ENCODE data around the gene HOXA3. TPM values are rescaled to one million over a fixed set of nuclear protein-coding genes. Genes with fewer than 3 reads are reported as not detected.

The HOXA3 gene
- polyA plus RNA-seq, 1 donor: 19.1 TPM

- H3K9me3 ChIP-seq (ENCODE audit: control insufficient read depth, low read depth, low read length): no peaks in the 10 kb centered on the region
- peak overlapping the region; percentile 76 for H3K27ac ChIP-seq (ENCODE audit: low read length)
- no peaks in the 10 kb centered on the region for H3K36me3 ChIP-seq (ENCODE audit: control insufficient read depth, insufficient read depth, low read length)
- DNase-seq: peak in 1 of 2 donors; percentile 75
- H3K27me3 ChIP-seq (ENCODE audit: control insufficient read depth, insufficient read depth, low read length): no peaks in the 10 kb centered on the region
- peak overlapping the region; percentile 61 for H3K4me3 ChIP-seq (ENCODE audit: low read length)
- peaks cover 42% of the 10 kb centered on the region for H3K4me1 ChIP-seq (ENCODE audit: control insufficient read depth, insufficient read depth, low read length)
- WGBS (ENCODE audit: insufficient coverage, low lambda C conversion rate): 0% methylated on average over 1 of the region's 72 CpGs
Observed at GRCh38 chr7:27129729-27130539, 22.4 kb downstream of the HOXA3 start.

- H3K27ac ChIP-seq (ENCODE audit: low read length): peak overlapping the region; percentile 76
- DNase-seq: no peak
- no peaks in the 10 kb centered on the region for H3K9me3 ChIP-seq (ENCODE audit: control insufficient read depth, low read depth, low read length)
- H3K27me3 ChIP-seq (ENCODE audit: control insufficient read depth, insufficient read depth, low read length): no peaks in the 10 kb centered on the region
- peaks cover 2% of the 10 kb centered on the region for H3K36me3 ChIP-seq (ENCODE audit: control insufficient read depth, insufficient read depth, low read length)
- 24% methylated on average over 3 of the region's 28 CpGs for WGBS (ENCODE audit: insufficient coverage, low lambda C conversion rate)
- peaks cover 44% of the 10 kb centered on the region for H3K4me1 ChIP-seq (ENCODE audit: control insufficient read depth, insufficient read depth, low read length)
- H3K4me3 ChIP-seq (ENCODE audit: low read length): peak overlapping the region; percentile 61
Observed at GRCh38 chr7:27128776-27129728, 23.3 kb downstream of the HOXA3 start.

GRCh38 chr7:27128034-27128433 lies 24.3 kb downstream of the HOXA3 start:
- Histone ChIP-seq H3K27me3 (ENCODE audit: control insufficient read depth, insufficient read depth, low read length) (no peaks in the 10 kb centered on the region), H3K9me3 (ENCODE audit: control insufficient read depth, low read depth, low read length) (no peaks in the 10 kb centered on the region), H3K4me1 (ENCODE audit: control insufficient read depth, insufficient read depth, low read length) (peaks cover 44% of the 10 kb centered on the region), H3K27ac (ENCODE audit: low read length) (peak overlapping the region; percentile 76), H3K4me3 (ENCODE audit: low read length) (no peak overlapping the region), H3K36me3 (ENCODE audit: control insufficient read depth, insufficient read depth, low read length) (peaks cover 2% of the 10 kb centered on the region)
- no CpG with 5 or more reads among the region's 2 CpGs for WGBS (ENCODE audit: insufficient coverage, low lambda C conversion rate)
- DNase-seq: no peak

GRCh38 chr7:27126596-27127327 lies 25.6 kb downstream of the HOXA3 start:
- Histone ChIP-seq H3K36me3 (ENCODE audit: control insufficient read depth, insufficient read depth, low read length) (peaks cover 2% of the 10 kb centered on the region), H3K9me3 (ENCODE audit: control insufficient read depth, low read depth, low read length) (no peaks in the 10 kb centered on the region), H3K4me1 (ENCODE audit: control insufficient read depth, insufficient read depth, low read length) (peaks cover 42% of the 10 kb centered on the region), H3K27ac (ENCODE audit: low read length) (peak overlapping the region; percentile 36), H3K27me3 (ENCODE audit: control insufficient read depth, insufficient read depth, low read length) (no peaks in the 10 kb centered on the region), H3K4me3 (ENCODE audit: low read length) (no peak overlapping the region)
- DNase-seq: no peak
- no CpG with 5 or more reads among the region's 3 CpGs for WGBS (ENCODE audit: insufficient coverage, low lambda C conversion rate)

GRCh38 chr7:27125986-27126394 lies 26.4 kb downstream of the HOXA3 start:
- peak overlapping the region; percentile 86 for H3K27ac ChIP-seq (ENCODE audit: low read length)
- no peak overlapping the region for H3K4me3 ChIP-seq (ENCODE audit: low read length)
- DNase-seq: no peak
- H3K36me3 ChIP-seq (ENCODE audit: control insufficient read depth, insufficient read depth, low read length): peaks cover 2% of the 10 kb centered on the region
- peaks cover 36% of the 10 kb centered on the region for H3K4me1 ChIP-seq (ENCODE audit: control insufficient read depth, insufficient read depth, low read length)
- WGBS (ENCODE audit: insufficient coverage, low lambda C conversion rate): 33% methylated on average over 3 of the region's 5 CpGs
- H3K27me3 ChIP-seq (ENCODE audit: control insufficient read depth, insufficient read depth, low read length): no peaks in the 10 kb centered on the region
- no peaks in the 10 kb centered on the region for H3K9me3 ChIP-seq (ENCODE audit: control insufficient read depth, low read depth, low read length)

GRCh38 chr7:27124902-27125689 lies 27.3 kb downstream of the HOXA3 start:
- Histone ChIP-seq H3K4me3 (ENCODE audit: low read length) (no peak overlapping the region), H3K36me3 (ENCODE audit: control insufficient read depth, insufficient read depth, low read length) (peaks cover 2% of the 10 kb centered on the region), H3K27me3 (ENCODE audit: control insufficient read depth, insufficient read depth, low read length) (no peaks in the 10 kb centered on the region), H3K9me3 (ENCODE audit: control insufficient read depth, low read depth, low read length) (no peaks in the 10 kb centered on the region), H3K27ac (ENCODE audit: low read length) (peak overlapping the region; percentile 86), H3K4me1 (ENCODE audit: control insufficient read depth, insufficient read depth, low read length) (peaks cover 43% of the 10 kb centered on the region)
- DNase-seq: peak in 1 of 2 donors; percentile 67
- no CpG with 5 or more reads among the region's 8 CpGs for WGBS (ENCODE audit: insufficient coverage, low lambda C conversion rate)

- no peaks in the 10 kb centered on the region for H3K27me3 ChIP-seq (ENCODE audit: control insufficient read depth, insufficient read depth, low read length)
- peak in 1 of 2 donors; percentile 57 for DNase-seq
- H3K27ac ChIP-seq (ENCODE audit: low read length): peak overlapping the region; percentile 86
- H3K36me3 ChIP-seq (ENCODE audit: control insufficient read depth, insufficient read depth, low read length): peaks cover 5% of the 10 kb centered on the region
- H3K4me1 ChIP-seq (ENCODE audit: control insufficient read depth, insufficient read depth, low read length): peaks cover 51% of the 10 kb centered on the region
- no peaks in the 10 kb centered on the region for H3K9me3 ChIP-seq (ENCODE audit: control insufficient read depth, low read depth, low read length)
- WGBS (ENCODE audit: insufficient coverage, low lambda C conversion rate): 20% methylated on average over 1 of the region's 43 CpGs
- peak overlapping the region; percentile 57 for H3K4me3 ChIP-seq (ENCODE audit: low read length)
Observed at GRCh38 chr7:27124096-27124901, 28.1 kb downstream of the HOXA3 start.

GRCh38 chr7:27123477-27124053 lies 28.8 kb downstream of the HOXA3 start:
- peak overlapping the region; percentile 57 for H3K4me3 ChIP-seq (ENCODE audit: low read length)
- no CpG with 5 or more reads among the region's 26 CpGs for WGBS (ENCODE audit: insufficient coverage, low lambda C conversion rate)
- H3K36me3 ChIP-seq (ENCODE audit: control insufficient read depth, insufficient read depth, low read length): peaks cover 11% of the 10 kb centered on the region
- H3K9me3 ChIP-seq (ENCODE audit: control insufficient read depth, low read depth, low read length): no peaks in the 10 kb centered on the region
- peaks cover 58% of the 10 kb centered on the region for H3K4me1 ChIP-seq (ENCODE audit: control insufficient read depth, insufficient read depth, low read length)
- H3K27me3 ChIP-seq (ENCODE audit: control insufficient read depth, insufficient read depth, low read length): no peaks in the 10 kb centered on the region
- H3K27ac ChIP-seq (ENCODE audit: low read length): peak overlapping the region; percentile 86
- no peak for DNase-seq
